ENCODE measurements around the gene SLC29A3. TPM values are rescaled to one million over a fixed set of nuclear protein-coding genes. Genes with fewer than 3 reads are reported as not detected.

Gene SLC29A3
- total and polyA plus RNA-seq, 2 of the 8 experiments (the other 6 are each of a cell fraction or from before 2014, with no cell fraction given), result 14.0 to 24.6 TPM

DNA sequence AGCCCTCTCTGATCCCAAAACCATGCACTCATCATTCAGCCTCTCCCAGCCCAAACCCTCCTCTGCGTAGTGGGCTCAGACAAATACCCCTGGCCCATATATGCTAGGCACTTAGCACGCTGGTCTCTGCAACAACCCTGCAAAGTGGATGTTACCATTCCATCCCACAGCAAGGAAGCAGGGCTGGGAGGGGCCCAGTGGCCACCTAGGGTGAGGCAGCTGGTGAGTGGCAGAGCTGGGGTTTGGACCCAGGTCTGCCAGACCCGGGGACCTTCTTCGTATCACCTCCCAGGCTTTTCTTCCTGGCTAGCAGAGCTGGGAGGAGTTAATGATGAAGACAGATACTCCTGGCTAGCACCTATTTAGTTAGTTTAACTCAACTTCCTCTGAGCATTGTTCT, 33.1 kb upstream of the SLC29A3 start:
- POLR2A ChIA-PET (ENCODE audit: partially characterized antibody), result no interaction called here
- TF ChIP-seq KDM4A (IDR thresholded peaks at IDR 0.05; ENCODE audit: low read depth, low read length, severe bottlenecking) (no peak), SRF (IDR thresholded peaks at IDR 0.05; ENCODE audit: low read depth, low read length) (no peak), TCF12 (IDR thresholded peaks at IDR 0.05; ENCODE audit: low read depth, low read length) (no peak), BRCA1 (IDR thresholded peaks at IDR 0.05; ENCODE audit: low read depth, low read length) (no peak), FOSL1 (IDR thresholded peaks at IDR 0.05; ENCODE audit: insufficient read depth, low read depth, low read length) (no peak), EP300 (IDR thresholded peaks at IDR 0.05; ENCODE audit: borderline replicate concordance in 1 of 2, low read depth in 2 of 2, low read length in 2 of 2) (no peak), KDM5A (IDR thresholded peaks at IDR 0.05; ENCODE audit: low read length) (no peak), HDAC2 (IDR thresholded peaks at IDR 0.05; ENCODE audit: borderline replicate concordance in 1 of 2, low read depth in 2 of 2, low read length in 2 of 2) (no peak), JUN (IDR thresholded peaks at IDR 0.05; ENCODE audit: low read depth, low read length) (no peak), CBX8 (IDR thresholded peaks at IDR 0.05; ENCODE audit: borderline replicate concordance, low read depth, low read length) (no peak)
- TF ChIP-seq, protein P1, sequence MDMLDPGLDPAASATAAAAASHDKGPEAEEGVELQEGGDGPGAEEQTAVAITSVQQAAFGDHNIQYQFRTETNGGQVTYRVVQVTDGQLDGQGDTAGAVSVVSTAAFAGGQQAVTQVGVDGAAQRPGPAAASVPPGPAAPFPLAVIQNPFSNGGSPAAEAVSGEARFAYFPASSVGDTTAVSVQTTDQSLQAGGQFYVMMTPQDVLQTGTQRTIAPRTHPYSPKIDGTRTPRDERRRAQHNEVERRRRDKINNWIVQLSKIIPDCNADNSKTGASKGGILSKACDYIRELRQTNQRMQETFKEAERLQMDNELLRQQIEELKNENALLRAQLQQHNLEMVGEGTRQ (IDR thresholded peaks at IDR 0.05; ENCODE audit: low read length), result no peak
- TF ChIP-seq, protein P2, sequence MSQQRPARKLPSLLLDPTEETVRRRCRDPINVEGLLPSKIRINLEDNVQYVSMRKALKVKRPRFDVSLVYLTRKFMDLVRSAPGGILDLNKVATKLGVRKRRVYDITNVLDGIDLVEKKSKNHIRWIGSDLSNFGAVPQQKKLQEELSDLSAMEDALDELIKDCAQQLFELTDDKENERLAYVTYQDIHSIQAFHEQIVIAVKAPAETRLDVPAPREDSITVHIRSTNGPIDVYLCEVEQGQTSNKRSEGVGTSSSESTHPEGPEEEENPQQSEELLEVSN (IDR thresholded peaks at IDR 0.05), result no peak

More for the DNA sequence above, 33.1 kb upstream of the SLC29A3 start:
- Histone ChIP-seq H4K20me1 (replicated peaks in 1 of 2; ENCODE audit: control insufficient read depth in 1 of 2, insufficient read depth in 2 of 2, low read length in 2 of 2) (peaks cover 2 to 11% of the 10 kb centered on the region in 2 experiments), H3K4ac (replicated peaks; ENCODE audit: insufficient read length, low read depth, low read length) (no peak overlapping the region), H3K18ac (ENCODE audit: extremely low read depth, low read length) (no peak overlapping the region), H4K8ac (ENCODE audit: extremely low read depth, insufficient read depth, low read length) (no peak overlapping the region), H3K36me3 (ENCODE audit: control insufficient read depth in 2 of 4, insufficient read depth in 4 of 4, low read length in 3 of 4) (peaks cover 4 to 25% (median 14%) of the 10 kb centered on the region in 4 experiments; a peak in 6 of 8 replicates), H3K4me3 (ENCODE audit: extremely low read depth in 1 of 4, insufficient read depth in 2 of 4, low read depth in 3 of 4, low read length in 4 of 4) (no peak overlapping the region), H2BK20ac (ENCODE audit: low read length) (no peak overlapping the region), H3K56ac (replicated peaks; ENCODE audit: insufficient read length, low read depth, low read length) (no peak overlapping the region), H3K4me2 (ENCODE audit: insufficient read depth in 1 of 2, low read depth in 2 of 2, low read length in 2 of 2) (no peak overlapping the region), H2AFZ (ENCODE audit: low read length) (no peak overlapping the region), H4K91ac (replicated peaks; ENCODE audit: insufficient read length, low read length) (no peak overlapping the region), H2BK120ac (replicated peaks; ENCODE audit: low read depth, low read length) (no peak overlapping the region), H3K27me3 (replicated peaks in 1 of 4; ENCODE audit: control insufficient read depth in 3 of 4, extremely low read depth in 1 of 4, insufficient read depth in 3 of 4, low read length in 3 of 4) (no peaks in the 10 kb centered on the region), H2AK5ac (ENCODE audit: low read depth, low read length) (no peak overlapping the region), H2BK15ac (ENCODE audit: low read length) (no peak overlapping the region), H3K27ac (ENCODE audit: low read depth, low read length) (no peak overlapping the region), H3K9ac (replicated peaks in 1 of 4; ENCODE audit: extremely low read depth in 1 of 4, low read depth in 3 of 4, low read length in 3 of 4) (no peak overlapping the region), H3K23me2 (ENCODE audit: low read depth, low read length) (no peaks in the 10 kb centered on the region), H3K23ac (ENCODE audit: insufficient read length) (no peak overlapping the region), H2BK12ac (ENCODE audit: low read depth, low read length) (no peak overlapping the region), H4K5ac (ENCODE audit: insufficient read length, low read depth, low read length) (no peak overlapping the region), H3K4me1 (replicated peaks in 1 of 4; ENCODE audit: control insufficient read depth in 3 of 4, insufficient read depth in 4 of 4, low read length in 3 of 4) (no peaks in the 10 kb centered on the region), H2BK5ac (ENCODE audit: low read depth, low read length) (no peak overlapping the region), H3K9me3 (ENCODE audit: insufficient read depth in 2 of 2, low read depth in 1 of 2, low read length in 1 of 2) (no peaks in the 10 kb centered on the region), H3K79me2 (ENCODE audit: control insufficient read depth in 1 of 2, insufficient read depth in 2 of 2, low read length in 2 of 2) (no peaks in the 10 kb centered on the region), H3K79me1 (ENCODE audit: low read depth, low read length) (0 out of 2 replicates have a peak, but pooled peaks cover 3% of the 10 kb centered on the region), H3K14ac (ENCODE audit: insufficient read length) (no peak overlapping the region)
- CTCF ChIA-PET (ENCODE audit: partially characterized antibody), result interaction anchor here (0.8 to 11.2 kb wide), 25 partner anchors 8 to 385 kb away, joined by 3 to 175 read pairs (median 5); partner anchors contain the start of gene UNC5B
- no peak for DNase-seq (ENCODE audit: low read depth in 1 of 2, low spot score in 2 of 2)
- 91% methylated on average over 4 of the region's 4 CpGs; no CpG with 5 or more reads in 1 of the 2 experiments for WGBS, 2 experiments (ENCODE audit: extremely low coverage in 1 of 2, insufficient coverage in 1 of 2, insufficient read length in 1 of 2, insufficient replicate concordance in 2 of 2, low coverage in 1 of 2, low lambda C conversion rate in 2 of 2, missing lambda C conversion rate in 1 of 2)
- FAIRE-seq, result no peak

All from H1 (cell line).